NB4 (cell line): Measurements from ENCODE around the gene NDUFAF8.

Source experiments
- DNase-seq: peaks from one replicate; pipeline ENCODE4 v3.0.0; 2010; ENCODE audit warnings: low read depth
- H3K4me3 ChIP-seq: one replicate; pipeline ENCODE4 v1.5.1; 2011; ENCODE audit warnings: mild to moderate bottlenecking, low read depth, low read length, moderate library complexity
- MYC ChIP-seq: IDR thresholded peaks from 2 replicates; pipeline ENCODE4 v1.6.1; 2011; ENCODE audit warnings: low read depth, low read length
- POLR2A ChIP-seq: IDR thresholded peaks from 2 replicates; pipeline ENCODE4 v1.6.1; 2011; ENCODE audit warnings: mild to moderate bottlenecking; ENCODE audit not compliant: insufficient read length; ENCODE audit errors: extremely low read depth
- TF ChIP-seq, protein P1 (sequence below): IDR thresholded peaks from 2 replicates; pipeline ENCODE4 v1.6.1; 2011; ENCODE audit warnings: low read depth, low read length
- TF ChIP-seq, protein P2 (sequence below): IDR thresholded peaks from one replicate; pipeline ENCODE4 v1.5.1; 2012; ENCODE audit warnings: low read depth, low read length

NDUFAF8 gene

DNA sequence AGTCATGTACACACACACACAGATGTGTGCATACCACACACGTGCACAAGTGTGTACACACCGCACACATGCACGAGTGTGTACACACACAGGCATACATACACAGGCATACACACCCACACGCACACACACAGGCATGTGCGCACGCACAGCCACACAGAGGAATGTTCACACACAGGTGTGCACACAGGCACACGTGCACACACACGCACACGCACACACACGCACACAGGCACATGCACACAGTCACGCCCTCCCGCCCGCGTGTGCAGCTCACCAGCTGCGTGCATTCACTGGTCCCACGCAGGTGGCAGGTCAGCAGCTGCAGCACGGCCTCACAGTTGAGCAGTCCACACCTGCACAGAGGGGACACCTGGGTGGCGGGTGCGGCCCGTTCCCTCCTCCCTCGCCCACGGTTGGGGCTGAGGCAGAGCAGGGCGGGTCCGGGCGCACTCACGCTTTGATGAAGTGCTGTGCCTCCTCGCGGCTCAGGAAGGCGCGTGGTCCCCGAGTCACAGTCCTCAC, 7.9 kb upstream of the NDUFAF8 start:
- H3K4me3 ChIP-seq = no peak overlapping the region
- no peak for DNase-seq
- TF ChIP-seq, protein P1, sequence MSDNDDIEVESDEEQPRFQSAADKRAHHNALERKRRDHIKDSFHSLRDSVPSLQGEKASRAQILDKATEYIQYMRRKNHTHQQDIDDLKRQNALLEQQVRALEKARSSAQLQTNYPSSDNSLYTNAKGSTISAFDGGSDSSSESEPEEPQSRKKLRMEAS = no peak
- TF ChIP-seq, protein P2, sequence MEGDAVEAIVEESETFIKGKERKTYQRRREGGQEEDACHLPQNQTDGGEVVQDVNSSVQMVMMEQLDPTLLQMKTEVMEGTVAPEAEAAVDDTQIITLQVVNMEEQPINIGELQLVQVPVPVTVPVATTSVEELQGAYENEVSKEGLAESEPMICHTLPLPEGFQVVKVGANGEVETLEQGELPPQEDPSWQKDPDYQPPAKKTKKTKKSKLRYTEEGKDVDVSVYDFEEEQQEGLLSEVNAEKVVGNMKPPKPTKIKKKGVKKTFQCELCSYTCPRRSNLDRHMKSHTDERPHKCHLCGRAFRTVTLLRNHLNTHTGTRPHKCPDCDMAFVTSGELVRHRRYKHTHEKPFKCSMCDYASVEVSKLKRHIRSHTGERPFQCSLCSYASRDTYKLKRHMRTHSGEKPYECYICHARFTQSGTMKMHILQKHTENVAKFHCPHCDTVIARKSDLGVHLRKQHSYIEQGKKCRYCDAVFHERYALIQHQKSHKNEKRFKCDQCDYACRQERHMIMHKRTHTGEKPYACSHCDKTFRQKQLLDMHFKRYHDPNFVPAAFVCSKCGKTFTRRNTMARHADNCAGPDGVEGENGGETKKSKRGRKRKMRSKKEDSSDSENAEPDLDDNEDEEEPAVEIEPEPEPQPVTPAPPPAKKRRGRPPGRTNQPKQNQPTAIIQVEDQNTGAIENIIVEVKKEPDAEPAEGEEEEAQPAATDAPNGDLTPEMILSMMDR = no peak
- TF ChIP-seq POLR2A (no peak), MYC (no peak)

DNA sequence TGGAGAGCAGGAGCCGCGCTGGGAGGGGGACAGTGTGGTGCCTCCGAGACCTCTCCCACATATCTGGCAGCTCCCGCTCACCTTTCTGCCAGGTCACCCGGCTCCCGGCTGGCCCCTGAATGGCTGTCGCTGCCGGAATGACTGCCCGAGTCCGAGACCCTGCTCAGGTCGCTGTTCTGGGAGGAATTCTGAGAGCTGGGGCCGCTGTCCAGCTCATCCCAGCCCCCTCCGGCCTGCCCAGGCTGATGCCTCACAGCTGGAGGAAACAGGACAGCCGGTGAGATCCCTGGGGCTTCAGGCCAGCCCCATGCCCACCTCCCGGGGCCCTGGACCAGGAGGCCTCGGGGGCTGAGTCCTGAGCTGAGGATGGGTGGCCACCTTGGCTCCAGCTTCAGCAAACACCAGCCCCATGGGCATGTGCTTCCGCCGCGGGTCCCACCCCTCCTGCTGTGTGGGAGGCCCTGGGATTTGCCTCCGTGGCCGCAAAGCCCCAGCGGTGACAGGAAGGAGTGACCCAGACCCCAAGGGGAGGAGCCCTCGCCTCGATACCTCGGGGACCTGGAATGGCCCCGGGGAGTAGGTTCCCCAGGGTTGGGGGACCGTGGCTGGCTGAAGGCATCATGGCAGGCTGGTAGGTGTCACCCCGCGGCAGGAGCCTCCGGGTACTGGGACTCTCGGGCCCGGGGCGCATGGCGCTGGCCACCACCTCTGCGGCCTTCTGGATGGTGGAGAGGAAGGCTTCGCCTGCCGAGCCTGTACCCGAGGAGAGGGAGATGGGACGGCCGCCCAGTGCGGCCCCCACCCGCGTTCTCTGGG, 7.1 kb upstream of the NDUFAF8 start:
- H3K4me3 ChIP-seq = no peak overlapping the region
- DNase-seq = no peak
- no peak for TF ChIP-seq MYC
- TF ChIP-seq, protein P1 = no peak
- TF ChIP-seq, protein P2 = no peak
- TF ChIP-seq POLR2A = no peak

DNA sequence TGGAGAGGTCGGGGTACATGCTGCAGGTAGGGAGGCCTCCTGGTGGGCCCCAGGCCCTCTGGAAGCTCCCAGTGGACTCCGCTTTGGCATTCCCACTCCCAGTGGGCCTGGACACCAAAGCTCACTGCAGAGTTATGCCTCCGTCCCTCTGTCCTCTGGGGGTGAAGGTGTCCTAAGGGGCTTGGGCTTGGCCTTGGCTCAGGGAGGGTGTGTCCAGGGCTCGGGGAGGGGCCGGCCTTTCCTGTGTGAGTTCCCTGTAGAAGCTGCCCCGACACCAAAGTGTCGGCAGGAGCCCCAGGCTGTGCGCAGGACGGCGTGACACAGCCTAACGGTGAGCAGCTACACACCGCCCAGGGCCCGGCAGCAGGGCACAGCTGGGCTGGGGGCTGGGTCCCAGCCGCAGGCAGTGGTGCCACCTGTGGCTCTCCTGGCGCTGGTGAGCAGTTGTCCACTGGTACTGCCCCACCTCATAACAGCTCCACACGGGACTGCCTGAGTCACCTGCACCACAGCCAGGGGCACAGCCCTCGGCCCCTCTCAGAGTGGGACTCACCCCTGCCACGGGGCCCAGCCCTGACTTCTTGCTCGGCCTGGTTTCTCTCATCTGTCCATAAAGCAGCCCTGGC, 6.4 kb upstream of the NDUFAF8 start:
- TF ChIP-seq, protein P1 = no peak
- no peak for TF ChIP-seq POLR2A
- TF ChIP-seq, protein P2 = no peak
- no peak for TF ChIP-seq MYC
- no peak overlapping the region for H3K4me3 ChIP-seq
- no peak for DNase-seq

DNA sequence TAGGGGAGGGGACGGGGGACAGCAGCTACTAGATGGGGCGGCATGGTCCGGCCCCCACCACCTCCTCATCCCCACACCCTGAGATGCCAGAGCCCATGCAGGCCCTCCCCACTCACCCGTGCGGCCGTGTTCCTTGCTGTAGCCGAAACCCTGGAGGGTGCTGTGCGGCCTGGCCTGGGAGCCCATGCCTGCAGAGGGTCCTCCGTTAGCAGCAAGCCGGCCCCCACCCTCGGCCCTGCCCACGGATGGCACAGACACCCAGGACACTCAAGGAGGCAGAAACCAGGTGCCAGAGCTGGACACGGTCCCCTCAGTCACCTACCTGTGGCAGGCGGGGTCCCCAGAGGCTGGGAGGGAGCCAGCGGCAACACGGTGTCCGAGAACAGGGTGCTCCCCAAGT, 5.8 kb upstream of the NDUFAF8 start:
- no peak for TF ChIP-seq MYC
- no peak for TF ChIP-seq POLR2A
- TF ChIP-seq, protein P2 = no peak
- TF ChIP-seq, protein P1 = no peak
- H3K4me3 ChIP-seq = no peak overlapping the region

DNA sequence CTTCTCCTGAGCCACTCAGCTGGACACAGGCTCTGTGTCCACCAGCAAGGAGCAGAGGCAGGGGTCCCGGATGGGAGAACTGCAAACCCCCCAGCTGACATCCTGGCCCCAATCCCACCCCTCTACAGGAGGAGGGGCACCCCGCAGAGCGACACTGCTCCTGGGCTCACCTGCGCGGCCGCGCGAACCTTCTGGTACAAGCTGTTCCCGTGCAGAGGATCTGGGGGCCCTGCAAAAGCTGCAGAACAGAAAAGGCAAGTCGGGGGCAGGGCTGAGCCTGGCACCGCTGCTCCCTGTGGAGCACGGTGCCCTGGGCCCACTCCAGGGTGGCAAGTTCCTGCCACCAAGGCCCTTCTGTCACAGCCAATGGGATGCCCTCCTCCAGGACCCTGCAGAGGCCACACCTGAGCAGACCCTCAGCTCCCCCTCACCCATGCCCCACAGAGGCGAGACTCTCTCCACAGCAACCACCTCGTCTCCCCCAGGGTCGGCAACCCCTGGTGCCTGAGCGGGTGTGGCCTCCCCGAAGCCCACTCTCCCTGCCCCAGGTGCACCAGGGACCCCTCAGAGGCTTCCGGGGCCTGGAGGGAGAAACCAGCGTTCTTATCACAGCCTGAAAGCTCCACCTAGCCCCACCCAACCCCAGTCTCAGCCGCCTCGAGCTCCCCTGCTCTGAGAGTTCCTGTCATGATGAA, 5.2 kb upstream of the NDUFAF8 start:
- no peak for DNase-seq
- TF ChIP-seq POLR2A (no peak), MYC (no peak)
- TF ChIP-seq, protein P1 = no peak
- TF ChIP-seq, protein P2 = no peak
- no peak overlapping the region for H3K4me3 ChIP-seq

More for the DNA sequence above, 5.8 kb upstream of the NDUFAF8 start:
- DNase-seq = no peak
